Measurements from ENCODE around the gene COL5A1.

COL5A1 gene

DNA sequence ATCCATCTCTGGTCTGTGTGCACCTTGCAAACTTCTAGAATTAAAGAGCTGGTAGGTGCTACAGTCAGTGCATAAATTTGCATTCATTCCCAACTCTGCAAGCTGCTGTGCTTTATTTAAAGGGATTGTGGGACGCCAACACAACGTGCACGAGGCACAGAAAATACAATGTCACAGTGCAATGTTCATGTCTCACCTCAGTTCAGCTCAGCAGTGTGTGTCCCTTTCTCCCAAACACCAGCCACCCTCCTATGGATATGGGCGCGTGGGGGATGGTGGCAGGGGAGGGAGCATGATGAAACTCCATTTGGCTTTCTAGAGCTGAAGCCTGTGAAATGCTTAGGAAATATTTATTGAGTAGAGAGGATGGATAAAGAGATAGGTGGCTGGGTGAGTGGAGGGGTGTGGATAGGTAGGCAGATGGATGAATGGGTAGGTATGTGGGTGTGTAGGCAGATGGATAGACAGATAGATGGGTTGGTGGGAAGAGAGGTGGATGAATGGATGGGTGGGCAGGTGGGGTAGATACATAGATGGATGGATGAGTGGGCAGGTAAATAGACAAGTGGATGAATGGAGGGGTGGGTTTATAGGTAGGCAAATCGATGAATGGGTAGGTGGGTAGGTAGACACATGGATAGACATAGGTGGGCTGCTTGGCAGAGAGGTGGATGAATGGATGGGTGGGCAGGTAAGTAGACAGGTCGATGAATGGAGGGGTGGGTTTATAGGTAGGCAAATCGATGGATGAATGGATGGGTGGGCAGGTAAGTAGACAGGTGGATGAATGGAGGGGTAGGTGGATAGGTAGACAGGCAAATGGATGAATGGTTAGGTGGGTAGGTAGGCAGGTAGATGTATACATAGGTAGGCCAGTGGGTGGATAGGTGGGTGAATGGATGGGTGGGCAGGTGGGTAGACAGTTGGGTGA lies 146.3 kb downstream of the COL5A1 start:
- no peak for DNase-seq (ENCODE audit: low read depth in 2 of 2)

DNA sequence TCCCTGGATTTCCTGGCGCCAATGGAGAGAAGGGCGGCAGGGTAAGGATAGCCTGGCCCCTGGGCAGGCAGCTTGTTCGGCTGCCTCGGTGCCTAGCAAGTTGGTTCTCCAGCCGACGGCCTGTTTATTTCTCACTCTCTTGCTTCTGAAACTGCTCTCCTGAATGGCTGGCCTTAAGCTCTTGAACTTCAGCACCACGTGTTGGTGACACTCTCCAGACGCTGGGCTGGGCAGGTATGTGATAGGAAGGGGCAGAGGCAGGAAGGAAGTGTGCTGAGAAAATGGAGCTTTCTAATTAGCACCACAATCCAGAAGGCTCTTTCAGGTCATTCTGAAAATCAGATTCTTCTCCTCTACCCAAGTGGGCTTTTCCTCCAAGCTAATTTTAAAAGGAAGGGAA lies 147.6 kb downstream of the COL5A1 start:
- no peak for DNase-seq (ENCODE audit: low read depth in 2 of 2)

DNA sequence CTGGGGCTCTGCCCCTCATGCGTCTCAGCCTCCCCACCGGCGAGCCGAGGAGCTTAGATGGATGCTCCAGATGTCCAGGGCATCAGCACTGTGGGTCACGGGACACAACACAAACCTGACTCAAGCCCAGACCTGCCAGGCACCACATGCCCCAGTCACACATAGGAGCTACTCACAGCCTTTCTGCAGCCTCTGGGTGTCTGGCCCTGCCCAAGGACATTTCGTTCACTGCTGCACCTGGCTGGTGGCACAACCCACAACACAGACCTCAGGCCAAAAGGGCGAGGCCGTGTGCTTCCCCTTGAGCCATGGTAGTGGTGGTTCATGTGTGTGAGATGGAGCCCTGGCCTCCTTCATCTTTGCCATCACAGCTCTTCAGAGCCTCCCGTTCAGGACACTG lies 149.4 kb downstream of the COL5A1 start:
- DNase-seq (ENCODE audit: low read depth in 2 of 2) = no peak

GRCh38 chr9:134792627-134793026 lies 151.0 kb downstream of the COL5A1 start:
- DNase-seq (ENCODE audit: low read depth in 2 of 2) = no peak

DNA sequence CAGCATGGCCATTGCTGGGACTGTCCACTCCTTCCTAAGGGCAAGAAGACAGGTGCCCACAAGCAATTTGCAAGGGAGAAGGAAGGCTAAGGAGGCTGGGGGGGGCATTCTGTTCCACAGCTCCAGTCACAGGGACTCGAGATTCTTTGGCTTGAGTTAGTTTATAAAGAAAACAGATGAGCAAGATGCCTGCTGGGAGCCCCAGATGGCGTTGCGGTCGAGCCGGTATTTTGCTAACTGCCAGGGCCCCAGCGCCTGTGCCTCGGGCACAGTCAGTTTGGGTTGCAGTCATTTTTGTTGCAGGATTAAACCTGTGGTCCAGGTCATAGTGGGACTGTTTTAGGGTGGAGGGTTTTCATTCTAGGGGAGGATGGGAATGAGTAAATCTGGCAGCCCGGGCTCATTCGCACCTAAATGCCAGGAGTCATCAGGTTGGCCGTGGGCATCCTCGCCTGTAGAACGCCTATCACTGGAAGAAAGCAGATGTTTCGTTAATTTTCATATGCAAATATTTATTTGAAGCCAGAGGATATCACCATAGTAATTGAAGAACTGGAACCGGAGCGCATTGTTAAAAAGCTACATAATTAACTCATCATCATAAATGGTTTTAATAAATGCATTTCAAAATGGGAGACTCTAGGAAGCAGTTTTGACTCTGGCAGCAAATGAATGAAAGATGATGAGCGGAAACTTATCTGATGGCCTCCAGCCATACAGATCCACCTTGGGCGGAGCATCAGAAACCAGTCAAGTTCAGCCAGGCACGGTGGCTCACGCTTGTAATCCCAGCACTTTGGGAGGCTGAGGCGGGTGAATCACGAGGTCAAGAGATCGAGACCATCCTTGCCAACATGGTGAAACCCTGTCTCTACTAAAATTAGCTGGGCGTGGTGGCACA lies 151.9 kb downstream of the COL5A1 start:
- no peak for DNase-seq (ENCODE audit: low read depth in 2 of 2)

DNA sequence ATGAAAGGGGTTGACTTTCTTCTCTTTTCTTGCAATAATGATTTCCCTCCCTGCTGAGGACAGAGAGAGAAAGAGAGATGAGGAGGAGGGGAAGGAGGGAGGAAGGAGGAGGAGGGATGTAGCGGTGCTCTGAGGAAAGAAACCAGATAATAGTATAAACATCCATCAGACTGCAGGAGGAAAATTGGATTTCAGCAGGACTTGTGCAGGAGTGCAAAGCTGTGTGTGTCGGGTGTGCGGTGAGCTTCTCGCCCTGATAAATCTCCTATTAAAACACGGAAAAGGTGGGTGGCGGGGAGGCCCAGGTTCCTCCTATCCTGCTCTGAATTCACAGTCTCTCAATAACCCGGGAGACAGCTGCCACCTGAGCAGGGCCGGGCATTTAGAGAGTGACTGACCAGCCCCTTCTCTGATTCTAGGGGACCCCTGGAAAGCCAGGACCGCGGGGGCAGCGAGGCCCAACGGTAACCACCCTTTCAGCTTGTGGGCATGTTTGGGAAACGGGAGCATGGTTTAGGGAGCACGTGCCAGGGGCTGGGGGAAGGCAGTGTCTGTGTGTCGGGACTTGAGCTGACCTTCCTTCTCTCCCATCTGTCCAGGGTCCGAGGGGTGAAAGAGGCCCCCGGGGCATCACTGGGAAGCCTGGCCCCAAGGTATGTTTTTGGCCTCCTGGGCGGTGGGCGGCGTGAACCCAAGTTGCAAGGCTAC lies 153.2 kb downstream of the COL5A1 start:
- no peak for DNase-seq (ENCODE audit: low read depth in 2 of 2)

GRCh38 chr9:134795446-134795845 lies 153.8 kb downstream of the COL5A1 start:
- no peak for DNase-seq (ENCODE audit: low read depth in 2 of 2)

- DNase-seq (ENCODE audit: low read depth in 2 of 2) = no peak
Observed at GRCh38 chr9:134796882-134797281, 155.3 kb downstream of the COL5A1 start.

DNA sequence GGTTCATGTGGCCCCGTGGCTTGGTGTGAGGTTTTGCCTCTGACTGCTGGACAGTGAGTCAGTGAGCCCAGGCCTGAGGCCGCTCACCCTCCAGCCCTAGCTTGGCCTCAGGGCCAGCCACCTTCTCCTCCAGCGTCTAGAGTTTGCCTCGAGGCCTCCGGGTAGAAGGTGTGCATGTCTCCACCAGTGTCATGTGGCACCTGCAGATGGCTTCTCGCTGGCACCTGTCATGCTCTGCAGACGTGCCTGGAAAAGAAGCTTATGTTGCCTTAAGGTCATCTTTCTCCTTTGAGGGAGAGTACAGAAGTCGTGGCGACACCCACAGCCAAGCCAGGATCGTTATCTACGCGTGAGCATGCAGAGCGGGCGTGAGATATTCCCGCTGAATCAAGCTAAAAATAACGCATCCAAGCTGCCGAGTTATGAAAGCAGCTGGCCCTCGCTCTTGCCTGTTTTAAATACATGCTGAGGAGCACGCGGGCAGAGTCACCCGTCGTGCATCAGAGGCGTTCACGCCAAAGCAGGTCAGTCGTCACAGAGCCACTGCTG lies 159.3 kb downstream of the COL5A1 start:
- DNase-seq (ENCODE audit: low read depth in 2 of 2) = no peak

DNA sequence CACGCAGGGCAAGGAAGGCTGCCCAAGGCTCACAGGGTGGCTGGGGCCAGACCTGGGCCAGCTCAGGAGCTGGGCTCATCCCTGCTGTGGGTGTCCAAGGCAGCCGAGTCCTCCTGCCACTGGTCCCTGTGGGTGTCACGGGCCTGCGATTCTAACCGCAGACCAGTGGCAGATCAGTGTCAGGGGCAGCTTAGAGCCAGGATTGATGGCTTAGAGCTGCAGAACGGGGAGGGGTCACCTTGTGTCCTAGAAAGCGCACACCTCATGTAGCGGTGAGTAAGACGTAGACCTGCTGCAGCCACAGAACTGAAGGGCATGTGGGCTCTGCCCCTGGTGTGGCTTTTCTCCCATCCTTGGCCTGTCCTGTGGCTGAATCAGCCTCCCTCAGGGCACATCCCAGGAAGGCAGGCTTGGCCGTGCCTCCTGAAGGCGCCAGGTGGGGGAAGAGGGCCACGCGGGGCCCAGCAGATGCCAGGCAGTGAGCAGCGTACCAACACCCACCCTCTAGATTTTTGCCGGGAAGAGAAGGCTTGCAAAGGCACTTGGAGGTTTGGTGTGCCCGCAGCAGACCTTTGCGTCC lies 160.7 kb downstream of the COL5A1 start:
- DNase-seq (ENCODE audit: low read depth in 2 of 2) = no peak

DNA sequence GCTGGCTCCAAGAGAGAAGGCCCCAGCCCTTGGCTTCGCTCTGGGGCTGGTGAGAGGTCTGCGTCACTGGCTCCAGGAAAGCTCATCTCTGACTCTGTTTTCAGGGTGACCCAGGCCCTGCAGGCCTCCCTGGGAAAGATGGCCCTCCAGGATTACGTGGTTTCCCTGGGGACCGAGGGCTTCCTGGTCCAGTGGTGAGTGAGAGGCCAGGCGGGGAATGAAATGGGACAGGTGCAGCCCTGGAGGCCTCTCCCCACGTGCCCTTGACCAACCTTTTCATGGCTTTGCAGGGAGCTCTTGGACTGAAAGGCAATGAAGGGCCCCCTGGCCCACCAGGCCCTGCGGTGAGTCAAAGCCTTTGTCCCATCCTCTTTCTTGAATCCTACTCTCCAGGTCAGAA lies 163.3 kb downstream of the COL5A1 start:
- DNase-seq (ENCODE audit: low read depth in 2 of 2) = no peak

DNA sequence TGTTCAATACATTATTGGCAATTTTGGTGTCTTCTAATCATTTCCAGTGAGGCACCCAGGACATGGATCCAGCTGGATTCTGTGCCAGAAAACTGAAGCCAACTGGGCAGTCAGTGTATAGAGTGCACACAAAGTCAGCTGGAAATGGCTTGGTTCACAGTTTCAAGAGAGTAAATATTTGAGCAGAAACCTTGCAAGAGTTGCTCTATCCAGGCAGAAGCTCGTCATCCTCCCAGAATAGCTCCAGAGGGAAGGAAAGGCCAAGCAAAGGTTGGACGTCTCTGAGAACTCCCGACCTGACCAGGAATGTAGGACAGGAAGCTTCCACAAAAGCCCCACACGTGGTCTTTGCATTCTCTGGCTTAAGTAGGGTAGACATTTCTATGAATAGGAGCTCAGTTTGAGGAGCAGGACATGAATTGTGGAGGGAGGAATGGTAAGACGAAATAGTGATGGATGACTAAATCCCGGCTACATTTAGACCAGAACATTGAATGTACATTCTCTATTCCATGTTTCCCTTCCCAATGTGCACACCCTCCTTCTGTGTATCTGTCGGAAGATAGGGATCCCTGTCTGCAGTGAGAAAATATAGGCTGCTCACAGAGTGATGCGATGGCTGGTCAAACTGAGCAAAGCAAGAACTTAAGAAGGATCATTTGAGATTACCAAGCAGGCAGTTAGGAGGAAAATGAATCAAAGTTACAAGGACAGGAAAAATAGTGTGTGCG lies 166.3 kb downstream of the COL5A1 start:
- no peak for DNase-seq (ENCODE audit: low read depth in 2 of 2)

GRCh38 chr9:134808447-134808792 lies 166.8 kb downstream of the COL5A1 start:
- no peak for DNase-seq (ENCODE audit: low read depth in 2 of 2)

GRCh38 chr9:134809292-134809691 lies 167.7 kb downstream of the COL5A1 start:
- DNase-seq (ENCODE audit: low read depth in 2 of 2) = no peak

GRCh38 chr9:134809826-134810225 lies 168.2 kb downstream of the COL5A1 start:
- no peak for DNase-seq (ENCODE audit: low read depth in 2 of 2)

DNA sequence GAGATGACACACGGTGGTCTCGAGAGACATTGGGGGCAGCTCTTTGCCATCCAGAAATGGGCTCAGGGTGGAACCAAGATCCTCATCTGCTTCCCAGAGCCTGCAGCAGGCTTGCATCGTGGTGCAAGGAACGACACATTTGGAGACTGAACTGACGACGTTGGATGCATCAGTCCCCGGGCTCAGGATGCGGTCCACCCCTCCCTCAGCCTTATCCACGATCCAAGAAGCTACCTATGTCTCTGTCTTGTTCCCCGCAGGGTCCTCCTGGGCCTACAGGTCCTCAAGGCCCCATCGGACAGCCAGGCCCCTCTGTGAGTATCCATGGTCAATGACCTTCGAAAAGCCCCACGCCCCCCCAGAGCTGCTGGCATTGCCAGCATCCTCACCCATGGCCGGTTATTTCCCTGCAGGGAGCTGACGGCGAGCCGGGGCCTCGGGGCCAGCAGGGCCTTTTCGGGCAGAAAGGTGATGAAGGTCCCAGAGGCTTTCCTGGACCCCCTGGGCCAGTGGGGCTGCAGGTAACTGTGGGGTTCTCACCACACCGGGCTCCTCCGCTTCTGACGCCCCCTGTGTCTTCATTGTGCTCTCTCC lies 169.6 kb downstream of the COL5A1 start:
- DNase-seq (ENCODE audit: low read depth in 2 of 2) = no peak

GRCh38 chr9:134811673-134812342 lies 170.2 kb downstream of the COL5A1 start:
- no peak for DNase-seq (ENCODE audit: low read depth in 2 of 2)

DNA sequence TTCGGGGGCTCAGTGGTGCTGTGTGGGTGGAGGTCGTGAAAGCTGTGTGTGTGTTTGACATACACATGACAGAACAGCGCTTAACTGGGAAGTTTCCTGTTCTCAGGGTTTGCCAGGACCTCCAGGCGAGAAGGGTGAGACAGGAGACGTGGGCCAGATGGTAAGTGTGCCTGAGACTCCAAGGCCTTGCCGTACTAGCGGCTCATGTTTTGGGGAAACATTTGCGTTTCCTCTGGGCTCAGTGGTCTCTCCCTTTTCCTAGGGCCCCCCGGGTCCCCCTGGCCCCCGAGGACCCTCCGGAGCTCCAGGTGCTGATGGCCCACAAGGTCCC lies 170.7 kb downstream of the COL5A1 start:
- no peak for DNase-seq (ENCODE audit: low read depth in 2 of 2)

DNA sequence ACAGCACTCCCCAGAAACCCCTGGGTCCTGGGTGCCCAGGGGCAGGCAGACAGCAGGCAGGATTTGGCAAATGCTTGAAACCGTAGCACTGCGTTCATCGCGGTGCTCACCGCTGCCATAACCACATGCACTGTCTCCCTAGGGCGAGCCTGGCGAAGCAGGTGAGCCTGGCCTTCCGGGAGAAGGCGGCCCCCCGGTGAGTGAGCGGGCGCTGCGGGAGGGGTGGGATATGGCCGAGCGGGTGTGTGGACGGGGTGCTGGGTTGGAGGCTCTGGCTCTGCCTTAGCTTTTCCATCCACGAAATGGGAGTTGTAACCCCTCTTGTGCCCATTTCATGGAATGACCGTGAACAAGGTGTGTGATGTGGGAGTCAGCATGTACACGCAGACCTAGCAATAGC lies 172.2 kb downstream of the COL5A1 start:
- no peak for DNase-seq (ENCODE audit: low read depth in 2 of 2)

DNA sequence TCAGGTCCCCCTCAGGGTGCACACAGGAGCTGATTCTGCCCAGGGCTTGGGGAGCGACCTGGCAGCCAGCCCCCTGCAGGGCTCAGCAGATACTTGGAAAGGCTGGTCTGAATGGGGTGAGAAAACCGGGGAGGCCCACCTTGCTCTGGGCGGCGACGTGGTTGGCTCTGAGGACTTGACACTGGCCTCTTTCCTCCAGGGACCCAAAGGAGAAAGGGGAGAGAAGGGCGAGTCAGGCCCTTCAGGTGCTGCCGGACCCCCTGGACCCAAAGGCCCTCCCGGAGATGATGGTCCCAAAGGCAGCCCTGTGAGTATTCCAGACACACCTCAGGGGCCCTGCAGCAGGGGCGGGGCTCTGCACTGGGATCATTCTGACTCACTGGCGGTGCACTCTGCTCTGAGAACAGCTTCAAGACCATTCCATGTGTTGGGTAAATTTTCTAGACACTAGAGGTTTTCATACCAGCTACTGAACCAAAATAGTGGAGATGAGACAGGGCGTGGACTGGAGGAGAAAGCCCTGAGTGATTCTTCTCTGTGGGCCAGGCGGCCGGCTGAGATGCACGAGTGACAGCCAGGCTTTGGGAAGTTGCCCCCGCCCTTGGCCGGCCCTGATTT lies 173.1 kb downstream of the COL5A1 start:
- DNase-seq (ENCODE audit: low read depth in 2 of 2) = no peak
